HG03139 (cell line): ENCODE data around the gene PLEKHH2.

Source experiments
- ATAC-seq: cut with Tn5 transposase; IDR thresholded peaks from one replicate; pipeline ENCODE4 v1.9.1; 2021; ENCODE audit not compliant: unreplicated experiment

PLEKHH2 gene

DNA sequence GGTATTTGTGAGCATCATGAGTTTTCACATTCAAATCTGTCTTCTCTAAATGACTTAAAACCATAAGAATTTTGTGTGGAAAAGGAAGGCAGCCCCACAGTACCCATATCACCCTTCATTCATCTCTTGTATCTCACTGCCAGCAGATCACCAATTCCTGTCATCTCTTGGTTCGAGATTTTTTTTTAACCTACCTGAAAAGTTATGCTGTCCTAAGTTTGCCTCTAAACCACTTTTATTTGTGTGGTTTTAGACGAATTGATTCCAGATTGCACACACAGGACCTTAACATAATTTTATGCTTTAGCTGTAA, 169.6 kb downstream of the PLEKHH2 start:
- no peak for ATAC-seq

GRCh38 chr2:43810452-43810851, 173.4 kb downstream of the PLEKHH2 start:
- ATAC-seq, result no peak

DNA sequence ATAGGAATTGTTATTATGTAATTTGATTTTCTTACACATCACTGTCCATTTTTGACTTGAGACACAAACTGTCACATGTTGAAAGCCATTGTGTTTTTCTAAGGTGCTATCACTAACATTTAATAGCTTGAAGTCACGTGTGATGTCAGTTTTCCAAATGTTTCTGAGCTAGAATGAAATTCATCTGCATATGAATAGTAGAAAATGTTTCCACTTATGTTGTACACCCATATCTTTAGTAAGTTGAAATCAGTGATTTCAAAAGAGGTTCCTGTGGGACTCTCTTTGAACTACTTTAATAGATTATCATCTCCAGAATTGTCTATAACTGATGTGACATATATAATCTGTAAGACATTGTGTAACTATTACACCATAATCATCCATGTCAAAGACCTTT, 173.8 kb downstream of the PLEKHH2 start:
- no peak for ATAC-seq

- no peak for ATAC-seq
These were observed 174.9 kb downstream of the PLEKHH2 start for GRCh38 chr2:43812006-43812405.

- ATAC-seq, result no peak
These were observed 175.9 kb downstream of the PLEKHH2 start for GRCh38 chr2:43812947-43813346.

- ATAC-seq, result no peak
These were observed 177.7 kb downstream of the PLEKHH2 start for GRCh38 chr2:43814711-43815110.
